HG03135 (cell line): Measurements from ENCODE around the gene TCEAL3.
"Not testable (repeated sequence)": the region's sequence is repeated elsewhere in the genome, so short reads cannot be mapped to it uniquely, and the experiment has no call there.

Experiments
- ATAC-seq: cut with Tn5 transposase; IDR thresholded peaks from one replicate; pipeline ENCODE4 v1.9.1; 2021; ENCODE audit warnings: mild to moderate bottlenecking, moderate library complexity; ENCODE audit not compliant: unreplicated experiment

The TCEAL3 gene

GRCh38 chrX:103659460-103659859 is 51.7 kb downstream of the TCEAL3 start:
- ATAC-seq: not testable (repeated sequence)
